ENCODE measurements around the gene C19orf44.

The C19orf44 gene

DNA sequence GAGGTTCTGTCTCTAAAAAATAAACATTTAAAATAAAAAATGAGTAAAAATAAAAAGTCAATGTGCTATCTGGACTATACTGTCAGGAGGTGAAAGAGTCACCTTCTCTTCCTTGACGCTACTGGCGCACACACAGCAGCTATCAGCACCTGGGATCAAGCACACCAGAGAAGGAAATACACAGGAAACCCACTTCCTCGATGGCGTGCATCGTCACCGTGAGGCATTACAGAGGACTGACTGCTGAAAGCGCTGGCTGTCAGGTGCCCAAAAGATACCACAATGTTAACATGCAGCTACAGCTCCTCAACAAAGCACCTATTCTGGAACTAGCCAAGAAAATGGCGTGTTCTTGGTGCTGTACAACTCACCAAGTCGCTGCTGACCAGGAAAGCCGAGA lies 70.0 kb downstream of the C19orf44 start:
- no peak for DNase-seq (ENCODE audit: low read depth, low spot score)
- H3K27ac ChIP-seq = no peak overlapping the region

DNA sequence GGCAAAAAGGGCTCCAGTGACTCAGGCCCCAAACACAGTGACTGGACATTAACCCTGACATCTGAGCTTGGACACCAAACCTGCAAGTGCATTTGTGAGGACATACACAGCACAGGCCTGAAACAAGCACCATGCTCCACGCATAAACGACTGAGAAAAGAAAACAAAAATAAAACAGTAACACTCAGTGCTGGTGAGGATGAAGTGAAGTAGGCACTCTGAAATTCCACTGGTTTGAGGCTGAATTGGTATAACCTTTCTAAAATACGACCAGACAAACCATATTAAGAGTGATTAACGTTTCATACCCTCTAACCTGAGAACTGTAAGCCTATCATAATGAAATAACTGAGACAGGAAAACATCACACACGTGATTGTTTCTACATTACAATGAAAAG lies 70.5 kb downstream of the C19orf44 start:
- no peak overlapping the region for H3K27ac ChIP-seq
- no peak for DNase-seq (ENCODE audit: low read depth, low spot score)

DNA sequence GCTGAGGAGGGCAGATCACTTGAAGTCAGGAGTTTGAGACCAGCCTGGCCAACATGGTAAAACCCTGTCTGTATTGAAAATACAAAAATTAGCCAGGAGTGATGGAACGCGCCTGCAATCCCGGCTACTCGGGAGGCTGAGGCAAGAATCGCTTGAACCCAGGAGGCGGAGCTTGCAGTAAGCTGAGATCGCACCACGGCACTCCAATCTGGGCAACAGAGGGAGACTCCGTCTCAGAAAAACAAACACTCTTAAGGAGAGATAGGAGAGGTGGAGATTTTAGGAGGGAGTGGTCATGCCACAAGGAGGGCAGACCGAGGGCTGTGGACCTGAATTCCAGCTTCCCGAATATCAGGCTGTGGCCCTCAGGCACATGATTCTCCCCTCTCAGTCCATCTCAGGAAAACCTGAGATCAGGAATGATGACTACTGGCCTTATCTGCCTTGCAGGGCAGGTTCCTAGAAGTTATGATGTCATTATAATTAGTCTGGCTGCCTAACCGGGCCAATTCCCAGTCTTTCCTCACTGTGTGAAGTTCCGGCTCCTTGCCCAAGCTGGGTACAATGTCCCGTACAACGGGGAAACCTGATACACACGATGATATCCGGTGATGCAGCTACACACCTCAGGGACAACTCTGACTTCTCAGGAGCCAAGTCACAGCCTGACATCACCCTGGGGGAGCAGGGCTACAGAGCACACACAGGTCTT lies 73.6 kb downstream of the C19orf44 start:
- H3K27ac ChIP-seq = peak overlapping the region; percentile 88
- DNase-seq (ENCODE audit: low read depth, low spot score) = no peak

Data from epithelial cell of prostate (primary cell).